Measurements from ENCODE around the gene WHRN. TPM values are rescaled to one million over a fixed set of nuclear protein-coding genes. Genes with fewer than 3 reads are reported as not detected.

Gene WHRN
- total RNA-seq, 1 donor from 2014 or later: 11.9 TPM

DNA sequence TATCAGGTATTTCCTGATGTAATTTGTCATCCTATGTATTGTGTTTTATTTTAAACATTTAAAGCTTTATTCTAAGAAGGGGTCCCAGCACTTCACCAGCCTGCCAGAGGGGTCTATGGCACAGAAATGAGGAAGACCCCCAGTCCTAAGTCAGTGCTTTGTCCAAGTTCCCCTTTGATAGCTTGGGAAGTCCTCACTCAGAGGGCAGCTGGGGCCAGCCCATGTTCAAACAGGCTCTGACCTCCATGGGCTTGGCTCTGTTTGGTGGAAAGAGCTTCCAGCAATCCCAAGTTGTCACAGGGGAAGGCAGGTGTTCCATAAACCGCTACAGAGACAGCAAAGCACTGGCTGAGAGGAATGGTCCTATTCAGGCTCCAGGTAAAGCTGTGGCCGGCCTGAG lies 90.9 kb downstream of the WHRN start:
- Mint-ChIP-seq H3K27ac (no peak overlapping the region), H3K4me1 (ENCODE audit: low read depth) (peaks cover 11% of the 10 kb centered on the region), H3K27me3 (peaks cover 13% of the 10 kb centered on the region), H3K9me3 (ENCODE audit: low read depth) (no peaks in the 10 kb centered on the region), H3K4me3 (ENCODE audit: low read depth) (no peak overlapping the region), H3K36me3 (ENCODE audit: insufficient read depth) (no peaks in the 10 kb centered on the region)
- TF ChIP-seq, protein P1, sequence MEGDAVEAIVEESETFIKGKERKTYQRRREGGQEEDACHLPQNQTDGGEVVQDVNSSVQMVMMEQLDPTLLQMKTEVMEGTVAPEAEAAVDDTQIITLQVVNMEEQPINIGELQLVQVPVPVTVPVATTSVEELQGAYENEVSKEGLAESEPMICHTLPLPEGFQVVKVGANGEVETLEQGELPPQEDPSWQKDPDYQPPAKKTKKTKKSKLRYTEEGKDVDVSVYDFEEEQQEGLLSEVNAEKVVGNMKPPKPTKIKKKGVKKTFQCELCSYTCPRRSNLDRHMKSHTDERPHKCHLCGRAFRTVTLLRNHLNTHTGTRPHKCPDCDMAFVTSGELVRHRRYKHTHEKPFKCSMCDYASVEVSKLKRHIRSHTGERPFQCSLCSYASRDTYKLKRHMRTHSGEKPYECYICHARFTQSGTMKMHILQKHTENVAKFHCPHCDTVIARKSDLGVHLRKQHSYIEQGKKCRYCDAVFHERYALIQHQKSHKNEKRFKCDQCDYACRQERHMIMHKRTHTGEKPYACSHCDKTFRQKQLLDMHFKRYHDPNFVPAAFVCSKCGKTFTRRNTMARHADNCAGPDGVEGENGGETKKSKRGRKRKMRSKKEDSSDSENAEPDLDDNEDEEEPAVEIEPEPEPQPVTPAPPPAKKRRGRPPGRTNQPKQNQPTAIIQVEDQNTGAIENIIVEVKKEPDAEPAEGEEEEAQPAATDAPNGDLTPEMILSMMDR (IDR thresholded peaks at IDR 0.05; ENCODE audit: unreplicated experiment): no peak
- DNase-seq (ENCODE audit: low spot score, unreplicated experiment): no peak

DNA sequence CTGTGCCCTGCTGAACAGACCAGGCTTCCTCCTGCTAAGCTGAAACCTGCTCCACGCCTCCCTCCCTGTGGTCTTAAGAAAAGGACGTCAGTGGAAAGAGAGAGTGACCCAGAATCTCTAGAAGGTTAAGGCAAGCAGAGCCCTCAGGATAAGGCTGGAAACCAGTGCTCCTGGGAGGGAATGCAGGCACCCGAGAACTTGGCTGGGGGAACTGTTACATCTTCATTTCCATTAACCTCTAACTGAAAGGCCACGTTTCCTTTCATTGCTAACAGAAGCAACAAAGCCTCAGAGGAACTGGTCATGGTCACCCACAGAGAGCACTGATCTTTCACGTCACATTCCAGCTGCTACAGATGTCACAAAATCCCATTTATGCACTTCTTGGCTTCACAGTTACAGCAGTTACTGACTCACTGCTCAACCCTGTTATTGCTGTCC lies 91.4 kb downstream of the WHRN start:
- Mint-ChIP-seq H3K9me3 (ENCODE audit: low read depth) (no peaks in the 10 kb centered on the region), H3K4me3 (ENCODE audit: low read depth) (no peak overlapping the region), H3K27ac (no peak overlapping the region), H3K4me1 (ENCODE audit: low read depth) (peaks cover 11% of the 10 kb centered on the region), H3K27me3 (peaks cover 13% of the 10 kb centered on the region), H3K36me3 (ENCODE audit: insufficient read depth) (no peaks in the 10 kb centered on the region)
- DNase-seq (ENCODE audit: low spot score, unreplicated experiment): no peak
- TF ChIP-seq, protein P1 (IDR thresholded peaks at IDR 0.05; ENCODE audit: unreplicated experiment): no peak

DNA sequence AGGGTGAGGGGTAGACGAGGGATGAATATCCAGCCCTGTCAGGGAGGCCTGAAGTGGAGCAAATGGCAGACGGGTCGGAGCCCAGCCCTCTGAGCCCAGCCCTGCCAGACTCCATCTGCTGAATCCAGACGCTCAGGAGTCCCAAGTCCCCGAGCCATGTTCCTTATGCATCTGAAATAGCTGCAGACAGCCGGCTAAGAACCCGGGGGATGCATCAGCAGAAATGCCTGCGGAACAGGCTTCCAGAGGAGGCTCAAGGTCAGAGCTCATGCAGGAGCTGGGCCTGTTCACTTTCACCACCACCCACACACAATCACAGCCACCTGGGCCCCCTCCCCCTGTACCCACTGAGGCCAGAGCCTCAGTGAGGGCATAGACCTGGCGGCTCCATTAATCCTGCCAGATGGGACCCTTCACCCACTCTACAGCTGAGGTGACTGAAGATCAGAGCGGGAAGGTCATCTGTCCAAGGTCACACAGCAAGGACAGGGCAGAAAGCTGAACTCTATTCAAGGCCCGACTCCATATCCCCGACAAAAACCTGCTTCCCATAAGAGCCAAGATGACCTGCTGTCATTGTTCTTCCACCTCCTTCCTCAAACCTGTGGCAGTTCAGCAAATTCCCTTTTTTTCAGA lies 93.1 kb downstream of the WHRN start:
- no peak overlapping the region for H3K27ac Mint-ChIP-seq
- no peaks in the 10 kb centered on the region for H3K36me3 Mint-ChIP-seq (ENCODE audit: insufficient read depth)
- no peak for DNase-seq (ENCODE audit: low spot score, unreplicated experiment)
- peaks cover 13% of the 10 kb centered on the region for H3K27me3 Mint-ChIP-seq
- TF ChIP-seq, protein P1 (IDR thresholded peaks at IDR 0.05; ENCODE audit: unreplicated experiment): no peak
- H3K9me3 Mint-ChIP-seq (ENCODE audit: low read depth): no peaks in the 10 kb centered on the region
- peaks cover 7% of the 10 kb centered on the region for H3K4me1 Mint-ChIP-seq (ENCODE audit: low read depth)
- H3K4me3 Mint-ChIP-seq (ENCODE audit: low read depth): no peak overlapping the region

DNA sequence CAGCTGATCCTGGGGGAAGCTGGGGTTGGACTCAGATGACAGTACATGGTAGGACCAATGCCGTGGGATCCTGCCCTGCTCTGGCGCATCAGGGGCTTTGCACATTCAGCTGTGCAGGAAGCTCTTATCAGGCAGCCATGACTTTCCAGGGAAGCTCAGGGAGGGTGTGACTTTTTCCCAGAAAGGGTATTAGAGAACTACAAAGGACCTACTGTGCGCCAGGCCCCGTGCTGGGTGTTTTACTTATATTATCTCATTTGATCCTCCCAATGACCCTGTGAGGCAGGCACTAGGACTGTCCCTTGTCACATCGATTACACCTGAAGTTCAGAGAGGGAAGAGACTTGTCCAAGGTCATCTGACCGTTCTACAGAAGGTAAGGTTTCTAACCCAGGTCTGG lies 93.8 kb downstream of the WHRN start:
- TF ChIP-seq, protein P1 (IDR thresholded peaks at IDR 0.05; ENCODE audit: unreplicated experiment): no peak
- H3K27ac Mint-ChIP-seq: no peak overlapping the region
- peaks cover 13% of the 10 kb centered on the region for H3K27me3 Mint-ChIP-seq
- H3K4me1 Mint-ChIP-seq (ENCODE audit: low read depth): peaks cover 1% of the 10 kb centered on the region
- no peaks in the 10 kb centered on the region for H3K9me3 Mint-ChIP-seq (ENCODE audit: low read depth)
- no peaks in the 10 kb centered on the region for H3K36me3 Mint-ChIP-seq (ENCODE audit: insufficient read depth)
- H3K4me3 Mint-ChIP-seq (ENCODE audit: low read depth): no peak overlapping the region
- no peak for DNase-seq (ENCODE audit: low spot score, unreplicated experiment)

DNA sequence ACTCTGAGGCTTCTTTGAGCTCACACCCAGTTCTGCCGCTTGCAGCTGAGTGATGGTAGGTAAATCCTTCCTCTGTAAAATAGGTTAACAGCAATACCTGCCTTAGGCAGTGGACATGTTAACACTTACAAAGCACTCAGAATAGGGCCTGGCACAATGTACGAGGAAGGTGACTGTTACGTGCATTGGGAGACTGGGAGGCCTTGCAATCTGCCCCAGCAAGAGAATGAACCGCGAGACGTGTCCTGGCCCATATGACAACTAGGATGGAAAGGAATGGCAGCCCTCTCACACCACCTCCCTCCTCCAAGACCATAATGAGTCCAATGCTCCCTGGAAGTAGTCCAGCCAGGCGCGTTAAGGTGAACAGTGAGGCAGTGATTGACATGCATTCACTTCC lies 94.4 kb downstream of the WHRN start:
- TF ChIP-seq, protein P1 (IDR thresholded peaks at IDR 0.05; ENCODE audit: unreplicated experiment): no peak
- Mint-ChIP-seq H3K4me1 (ENCODE audit: low read depth) (peaks cover 1% of the 10 kb centered on the region), H3K4me3 (ENCODE audit: low read depth) (no peak overlapping the region), H3K27me3 (peaks cover 13% of the 10 kb centered on the region), H3K9me3 (ENCODE audit: low read depth) (no peaks in the 10 kb centered on the region), H3K36me3 (ENCODE audit: insufficient read depth) (no peaks in the 10 kb centered on the region), H3K27ac (no peak overlapping the region)
- no peak for DNase-seq (ENCODE audit: low spot score, unreplicated experiment)
